ENCODE results near the gene TUBGCP3. TPM values are rescaled to one million over a fixed set of nuclear protein-coding genes. Genes with fewer than 3 reads are reported as not detected.

TUBGCP3 gene
- polyA plus RNA-seq, 4 donors = 5.4 to 21.2 (median 13.2) TPM

GRCh38 chr13:112481458-112481857, 106.5 kb downstream of the TUBGCP3 start:
- Histone ChIP-seq H3K27me3 (ENCODE audit: control insufficient read depth in 3 of 3, insufficient read depth in 3 of 3, low read length in 3 of 3) (no peaks in the 10 kb centered on the region), H3K4me3 (ENCODE audit: low read depth in 1 of 3, low read length in 3 of 3) (no peak overlapping the region), H3K4me1 (ENCODE audit: control insufficient read depth in 3 of 3, insufficient read depth in 2 of 3, low read depth in 1 of 3, low read length in 2 of 3) (no peaks in the 10 kb centered on the region), H3K36me3 (ENCODE audit: control insufficient read depth in 3 of 3, insufficient read depth in 2 of 3, low read depth in 1 of 3, low read length in 3 of 3) (peaks cover under 1 to 9% (median 1%) of the 10 kb centered on the region in 3 donors), H3K9me3 (ENCODE audit: control insufficient read depth in 2 of 2, insufficient read depth in 1 of 2, low read depth in 1 of 2, low read length in 1 of 2) (no peaks in the 10 kb centered on the region), H3K27ac (ENCODE audit: low read depth in 1 of 3, low read length in 2 of 3) (no peak overlapping the region)
- DNase-seq (no peak), FAIRE-seq (no peak)

DNA sequence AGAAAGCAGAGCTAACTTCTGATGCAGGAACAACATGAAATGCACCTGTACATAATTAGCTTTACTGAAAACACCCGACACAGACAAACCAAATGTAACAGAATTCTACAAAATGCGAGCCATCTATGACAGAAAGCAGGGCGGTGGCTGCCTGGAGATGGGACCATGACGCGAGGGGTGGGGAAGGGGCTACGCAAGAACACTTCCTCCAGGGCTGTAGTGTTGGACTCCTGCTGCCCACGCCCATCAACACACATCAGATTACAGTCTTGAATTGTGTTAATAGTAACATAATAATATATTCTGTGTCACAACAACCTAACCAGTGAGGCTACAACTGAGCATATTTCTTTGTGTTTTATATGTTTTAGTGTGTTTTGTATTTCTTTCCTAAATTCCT, 108.6 kb downstream of the TUBGCP3 start:
- Histone ChIP-seq H3K36me3 (ENCODE audit: control insufficient read depth in 3 of 3, insufficient read depth in 2 of 3, low read depth in 1 of 3, low read length in 3 of 3) (peaks cover 0 to 6% (median 0%) of the 10 kb centered on the region in 3 donors), H3K4me3 (ENCODE audit: low read depth in 1 of 3, low read length in 3 of 3) (no peak overlapping the region), H3K27me3 (ENCODE audit: control insufficient read depth in 3 of 3, insufficient read depth in 3 of 3, low read length in 3 of 3) (no peaks in the 10 kb centered on the region), H3K27ac (ENCODE audit: low read depth in 1 of 3, low read length in 2 of 3) (no peak overlapping the region), H3K9me3 (ENCODE audit: control insufficient read depth in 2 of 2, insufficient read depth in 1 of 2, low read depth in 1 of 2, low read length in 1 of 2) (no peaks in the 10 kb centered on the region), H3K4me1 (ENCODE audit: control insufficient read depth in 3 of 3, insufficient read depth in 2 of 3, low read depth in 1 of 3, low read length in 2 of 3) (no peaks in the 10 kb centered on the region)
- FAIRE-seq (no peak), DNase-seq (no peak)
- 76 to 90% (median 89%) methylated on average over 7 of the region's 7 CpGs for WGBS, 3 donors

GRCh38 chr13:112477070-112477619, 110.8 kb downstream of the TUBGCP3 start:
- no peaks in the 10 kb centered on the region for H3K27me3 ChIP-seq (ENCODE audit: control insufficient read depth in 3 of 3, insufficient read depth in 3 of 3, low read length in 3 of 3)
- no peaks in the 10 kb centered on the region for H3K4me1 ChIP-seq (ENCODE audit: control insufficient read depth in 3 of 3, insufficient read depth in 2 of 3, low read depth in 1 of 3, low read length in 2 of 3)
- no peaks in the 10 kb centered on the region for H3K9me3 ChIP-seq (ENCODE audit: control insufficient read depth in 2 of 2, insufficient read depth in 1 of 2, low read depth in 1 of 2, low read length in 1 of 2)
- no peaks in the 10 kb centered on the region for H3K36me3 ChIP-seq (ENCODE audit: control insufficient read depth in 3 of 3, insufficient read depth in 2 of 3, low read depth in 1 of 3, low read length in 3 of 3)
- DNase-seq (no peak), FAIRE-seq (no peak)
- H3K4me3 ChIP-seq (ENCODE audit: low read depth in 1 of 3, low read length in 3 of 3) = no peak overlapping the region
- 78 to 83% (median 81%) methylated on average over 9 of the region's 9 CpGs for WGBS, 3 donors
- H3K27ac ChIP-seq (ENCODE audit: low read depth in 1 of 3, low read length in 2 of 3) = no peak overlapping the region

GRCh38 chr13:112475889-112476288, 112.1 kb downstream of the TUBGCP3 start:
- Histone ChIP-seq H3K9me3 (ENCODE audit: control insufficient read depth in 2 of 2, insufficient read depth in 1 of 2, low read depth in 1 of 2, low read length in 1 of 2) (no peaks in the 10 kb centered on the region), H3K4me1 (ENCODE audit: control insufficient read depth in 3 of 3, insufficient read depth in 2 of 3, low read depth in 1 of 3, low read length in 2 of 3) (no peaks in the 10 kb centered on the region), H3K36me3 (ENCODE audit: control insufficient read depth in 3 of 3, insufficient read depth in 2 of 3, low read depth in 1 of 3, low read length in 3 of 3) (no peaks in the 10 kb centered on the region), H3K27ac (ENCODE audit: low read depth in 1 of 3, low read length in 2 of 3) (no peak overlapping the region), H3K4me3 (ENCODE audit: low read depth in 1 of 3, low read length in 3 of 3) (no peak overlapping the region), H3K27me3 (ENCODE audit: control insufficient read depth in 3 of 3, insufficient read depth in 3 of 3, low read length in 3 of 3) (no peaks in the 10 kb centered on the region)
- 32 to 64% (median 61%) methylated on average over 1 of the region's 1 CpG for WGBS, 3 donors
- FAIRE-seq (no peak), DNase-seq (peak; percentile 51 to 67)

DNA sequence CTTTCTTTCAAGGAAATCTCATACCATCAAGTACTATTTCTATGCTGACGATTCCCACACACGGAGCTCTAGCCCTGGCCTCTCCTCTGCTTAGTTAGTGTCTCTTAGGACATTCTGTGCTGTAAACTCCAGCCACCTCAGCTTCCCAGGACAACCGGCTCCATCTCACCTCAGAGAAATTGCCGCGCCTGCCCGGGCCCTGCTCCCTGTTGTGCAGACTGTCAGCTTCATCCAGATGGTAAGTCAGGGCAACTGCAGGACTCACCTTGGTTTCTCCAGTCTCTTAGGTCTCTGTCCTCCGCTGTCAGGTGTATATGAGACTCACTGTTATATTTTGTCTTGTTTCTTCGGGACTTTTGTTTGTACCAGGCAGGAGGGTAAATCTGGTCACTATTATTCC, 113.1 kb downstream of the TUBGCP3 start:
- no peak overlapping the region for H3K27ac ChIP-seq (ENCODE audit: low read depth in 1 of 3, low read length in 2 of 3)
- no peak overlapping the region for H3K4me3 ChIP-seq (ENCODE audit: low read depth in 1 of 3, low read length in 3 of 3)
- H3K36me3 ChIP-seq (ENCODE audit: control insufficient read depth in 3 of 3, insufficient read depth in 2 of 3, low read depth in 1 of 3, low read length in 3 of 3) = no peaks in the 10 kb centered on the region
- FAIRE-seq (no peak), DNase-seq (no peak)
- no peaks in the 10 kb centered on the region for H3K27me3 ChIP-seq (ENCODE audit: control insufficient read depth in 3 of 3, insufficient read depth in 3 of 3, low read length in 3 of 3)
- H3K4me1 ChIP-seq (ENCODE audit: control insufficient read depth in 3 of 3, insufficient read depth in 2 of 3, low read depth in 1 of 3, low read length in 2 of 3) = no peaks in the 10 kb centered on the region
- 85 to 91% (median 88%) methylated on average over 8 of the region's 8 CpGs for WGBS, 3 donors
- H3K9me3 ChIP-seq (ENCODE audit: control insufficient read depth in 2 of 2, insufficient read depth in 1 of 2, low read depth in 1 of 2, low read length in 1 of 2) = no peaks in the 10 kb centered on the region

DNA sequence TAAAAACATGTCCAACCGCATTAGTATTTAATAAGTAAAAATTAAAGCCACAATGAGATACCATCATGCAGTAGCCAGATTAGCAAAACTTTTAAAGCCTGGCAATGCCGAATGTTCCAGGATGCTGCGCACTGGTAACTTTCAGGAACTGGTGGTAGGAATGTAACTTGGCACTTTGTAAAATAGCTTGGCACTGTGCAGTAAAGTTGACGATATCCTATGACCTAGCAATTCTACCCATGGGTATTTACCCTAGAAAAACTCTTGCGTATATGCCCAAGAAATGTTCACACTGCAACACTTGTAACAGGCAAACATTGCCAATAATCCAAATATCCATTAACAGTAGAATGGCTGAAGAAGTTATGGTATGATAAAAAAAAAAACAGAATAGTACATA, 114.1 kb downstream of the TUBGCP3 start:
- FAIRE-seq = no peak

GRCh38 chr13:112469071-112469745, 118.7 kb downstream of the TUBGCP3 start:
- no peak overlapping the region for H3K27ac ChIP-seq (ENCODE audit: low read depth in 1 of 3, low read length in 2 of 3)
- H3K9me3 ChIP-seq (ENCODE audit: control insufficient read depth in 2 of 2, insufficient read depth in 1 of 2, low read depth in 1 of 2, low read length in 1 of 2) = no peaks in the 10 kb centered on the region
- FAIRE-seq (no peak), DNase-seq (no peak)
- no peaks in the 10 kb centered on the region for H3K36me3 ChIP-seq (ENCODE audit: control insufficient read depth in 3 of 3, insufficient read depth in 2 of 3, low read depth in 1 of 3, low read length in 3 of 3)
- H3K4me3 ChIP-seq (ENCODE audit: low read depth in 1 of 3, low read length in 3 of 3) = no peak overlapping the region
- WGBS, 3 donors = 79 to 83% (median 82%) methylated on average over 14 of the region's 14 CpGs
- no peaks in the 10 kb centered on the region for H3K27me3 ChIP-seq (ENCODE audit: control insufficient read depth in 3 of 3, insufficient read depth in 3 of 3, low read length in 3 of 3)
- H3K4me1 ChIP-seq (ENCODE audit: control insufficient read depth in 3 of 3, insufficient read depth in 2 of 3, low read depth in 1 of 3, low read length in 2 of 3) = no peaks in the 10 kb centered on the region

More for the DNA sequence above, 114.1 kb downstream of the TUBGCP3 start:
- WGBS, 3 donors = 95 to 97% (median 96%) methylated on average over 5 of the region's 5 CpGs
- H3K9me3 ChIP-seq (ENCODE audit: control insufficient read depth in 2 of 2, insufficient read depth in 1 of 2, low read depth in 1 of 2, low read length in 1 of 2) = no peaks in the 10 kb centered on the region
- H3K36me3 ChIP-seq (ENCODE audit: control insufficient read depth in 3 of 3, insufficient read depth in 2 of 3, low read depth in 1 of 3, low read length in 3 of 3) = no peaks in the 10 kb centered on the region
- no peak for DNase-seq
- H3K27me3 ChIP-seq (ENCODE audit: control insufficient read depth in 3 of 3, insufficient read depth in 3 of 3, low read length in 3 of 3) = no peaks in the 10 kb centered on the region
- H3K4me1 ChIP-seq (ENCODE audit: control insufficient read depth in 3 of 3, insufficient read depth in 2 of 3, low read depth in 1 of 3, low read length in 2 of 3) = no peaks in the 10 kb centered on the region
- H3K4me3 ChIP-seq (ENCODE audit: low read depth in 1 of 3, low read length in 3 of 3) = no peak overlapping the region
- H3K27ac ChIP-seq (ENCODE audit: low read depth in 1 of 3, low read length in 2 of 3) = no peak overlapping the region

- H3K36me3 ChIP-seq (ENCODE audit: control insufficient read depth in 3 of 3, insufficient read depth in 2 of 3, low read depth in 1 of 3, low read length in 3 of 3) = no peaks in the 10 kb centered on the region
- H3K4me1 ChIP-seq (ENCODE audit: control insufficient read depth in 3 of 3, insufficient read depth in 2 of 3, low read depth in 1 of 3, low read length in 2 of 3) = no peaks in the 10 kb centered on the region
- 74 to 86% (median 80%) methylated on average over 10 of the region's 10 CpGs for WGBS, 3 donors
- H3K4me3 ChIP-seq (ENCODE audit: low read depth in 1 of 3, low read length in 3 of 3) = no peak overlapping the region
- FAIRE-seq (no peak), DNase-seq (no peak)
- H3K27me3 ChIP-seq (ENCODE audit: control insufficient read depth in 3 of 3, insufficient read depth in 3 of 3, low read length in 3 of 3) = no peaks in the 10 kb centered on the region
- H3K9me3 ChIP-seq (ENCODE audit: control insufficient read depth in 2 of 2, insufficient read depth in 1 of 2, low read depth in 1 of 2, low read length in 1 of 2) = no peaks in the 10 kb centered on the region
- H3K27ac ChIP-seq (ENCODE audit: low read depth in 1 of 3, low read length in 2 of 3) = no peak overlapping the region
Measured at GRCh38 chr13:112468069-112468468, 119.9 kb downstream of the TUBGCP3 start.

- WGBS, 3 donors = 89 to 93% (median 91%) methylated on average over 19 of the region's 19 CpGs
Measured at GRCh38 chr13:112467236-112467635, 120.7 kb downstream of the TUBGCP3 start.

More at GRCh38 chr13:112467236-112467635, 120.7 kb downstream of the TUBGCP3 start:
- DNase-seq = no peak
- no peaks in the 10 kb centered on the region for H3K9me3 ChIP-seq (ENCODE audit: control insufficient read depth in 2 of 2, insufficient read depth in 1 of 2, low read depth in 1 of 2, low read length in 1 of 2)
- H3K4me3 ChIP-seq (ENCODE audit: low read depth in 1 of 3, low read length in 3 of 3) = no peak overlapping the region
- no peak for FAIRE-seq
- H3K27me3 ChIP-seq (ENCODE audit: control insufficient read depth in 3 of 3, insufficient read depth in 3 of 3, low read length in 3 of 3) = no peaks in the 10 kb centered on the region
- no peaks in the 10 kb centered on the region for H3K4me1 ChIP-seq (ENCODE audit: control insufficient read depth in 3 of 3, insufficient read depth in 2 of 3, low read depth in 1 of 3, low read length in 2 of 3)
- no peaks in the 10 kb centered on the region for H3K36me3 ChIP-seq (ENCODE audit: control insufficient read depth in 3 of 3, insufficient read depth in 2 of 3, low read depth in 1 of 3, low read length in 3 of 3)
- no peak overlapping the region for H3K27ac ChIP-seq (ENCODE audit: low read depth in 1 of 3, low read length in 2 of 3)
